Measurements from ENCODE around the gene NUP98. TPM values are rescaled to one million over a fixed set of nuclear protein-coding genes. Genes with fewer than 3 reads are reported as not detected.

NUP98 gene
- total RNA-seq, 1 experiment from 2014 or later: 82.4 TPM

DNA sequence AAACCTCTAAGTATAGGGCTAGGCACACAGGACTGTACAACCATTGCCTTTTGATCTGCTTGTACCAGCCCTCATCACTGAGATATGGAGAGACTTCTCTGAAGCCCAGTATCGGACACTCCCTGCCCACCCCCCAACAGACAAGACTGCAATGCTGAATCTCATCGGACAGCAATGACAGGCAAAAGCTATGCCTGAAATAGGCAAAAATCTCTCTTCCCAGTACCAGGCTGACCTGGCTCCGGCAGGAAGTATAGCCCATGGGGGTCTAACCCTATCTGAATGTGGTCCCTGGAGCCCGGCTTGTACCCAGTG lies 37.0 kb upstream of the NUP98 start:
- no peaks in the 10 kb centered on the region for H3K36me3 ChIP-seq (ENCODE audit: insufficient read depth, low read length, poor library complexity, severe bottlenecking)
- no peak overlapping the region for H3K27ac ChIP-seq (ENCODE audit: low read depth, low read length, poor library complexity, severe bottlenecking)
- no peaks in the 10 kb centered on the region for H3K4me1 ChIP-seq (ENCODE audit: insufficient read depth, low read length, poor library complexity, severe bottlenecking)
- no peak for DNase-seq (ENCODE audit: low spot score)
- H3K27me3 ChIP-seq (replicated peaks; ENCODE audit: insufficient read depth, low read depth, low read length, poor library complexity): no peaks in the 10 kb centered on the region
- no peaks in the 10 kb centered on the region for H3K9me3 ChIP-seq (ENCODE audit: low read depth, low read length, poor library complexity, severe bottlenecking)
- ChIA-PET CTCF (no interaction called here), POLR2A (ENCODE audit: low non-redundant PET) (no interaction called here)
- intact Hi-C loops (cut with micrococcal nuclease; ENCODE audit: unreplicated experiment): no loop called here
- TF ChIP-seq, protein P1, sequence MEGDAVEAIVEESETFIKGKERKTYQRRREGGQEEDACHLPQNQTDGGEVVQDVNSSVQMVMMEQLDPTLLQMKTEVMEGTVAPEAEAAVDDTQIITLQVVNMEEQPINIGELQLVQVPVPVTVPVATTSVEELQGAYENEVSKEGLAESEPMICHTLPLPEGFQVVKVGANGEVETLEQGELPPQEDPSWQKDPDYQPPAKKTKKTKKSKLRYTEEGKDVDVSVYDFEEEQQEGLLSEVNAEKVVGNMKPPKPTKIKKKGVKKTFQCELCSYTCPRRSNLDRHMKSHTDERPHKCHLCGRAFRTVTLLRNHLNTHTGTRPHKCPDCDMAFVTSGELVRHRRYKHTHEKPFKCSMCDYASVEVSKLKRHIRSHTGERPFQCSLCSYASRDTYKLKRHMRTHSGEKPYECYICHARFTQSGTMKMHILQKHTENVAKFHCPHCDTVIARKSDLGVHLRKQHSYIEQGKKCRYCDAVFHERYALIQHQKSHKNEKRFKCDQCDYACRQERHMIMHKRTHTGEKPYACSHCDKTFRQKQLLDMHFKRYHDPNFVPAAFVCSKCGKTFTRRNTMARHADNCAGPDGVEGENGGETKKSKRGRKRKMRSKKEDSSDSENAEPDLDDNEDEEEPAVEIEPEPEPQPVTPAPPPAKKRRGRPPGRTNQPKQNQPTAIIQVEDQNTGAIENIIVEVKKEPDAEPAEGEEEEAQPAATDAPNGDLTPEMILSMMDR (conservative IDR thresholded peaks at IDR 0.05; ENCODE audit: low read depth, low read length): no peak
- no peak for TF ChIP-seq EZH2 (IDR thresholded peaks at IDR 0.05; ENCODE audit: borderline replicate concordance, low read depth, low read length, poor library complexity, severe bottlenecking)
- no TSS peak for BruUV-seq (replicated peaks)
- H3K4me3 ChIP-seq (ENCODE audit: low read depth, low read length, poor library complexity, severe bottlenecking): no peak overlapping the region

DNA sequence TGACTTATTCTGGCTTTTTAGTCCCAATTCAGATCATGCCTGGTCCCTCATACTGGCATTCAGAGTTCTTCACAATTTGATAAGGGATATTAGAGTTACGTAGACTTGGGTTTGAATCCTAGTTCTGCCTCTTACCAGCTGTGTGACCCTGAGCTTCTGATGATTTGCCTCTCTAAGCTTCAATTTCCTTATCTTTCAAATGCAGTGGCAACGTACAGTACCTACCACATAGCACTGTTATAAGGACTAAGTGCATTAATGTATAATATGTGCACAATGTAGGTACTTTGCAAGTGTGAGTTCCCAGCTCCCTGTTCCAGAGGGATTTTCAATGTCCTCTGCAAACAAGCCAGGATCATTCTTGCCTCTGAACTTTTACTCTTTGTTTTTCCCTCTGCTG lies 36.1 kb upstream of the NUP98 start:
- intact Hi-C loops (cut with micrococcal nuclease; ENCODE audit: unreplicated experiment): no loop called here
- CTCF ChIA-PET: no interaction called here
- POLR2A ChIA-PET (ENCODE audit: low non-redundant PET): no interaction called here
- no peaks in the 10 kb centered on the region for H3K9me3 ChIP-seq (ENCODE audit: low read depth, low read length, poor library complexity, severe bottlenecking)
- no peaks in the 10 kb centered on the region for H3K36me3 ChIP-seq (ENCODE audit: insufficient read depth, low read length, poor library complexity, severe bottlenecking)
- no peaks in the 10 kb centered on the region for H3K4me1 ChIP-seq (ENCODE audit: insufficient read depth, low read length, poor library complexity, severe bottlenecking)
- no peak for DNase-seq (ENCODE audit: low spot score)
- H3K27ac ChIP-seq (ENCODE audit: low read depth, low read length, poor library complexity, severe bottlenecking): no peak overlapping the region
- no TSS peak for BruUV-seq (replicated peaks)
- no peak overlapping the region for H3K4me3 ChIP-seq (ENCODE audit: low read depth, low read length, poor library complexity, severe bottlenecking)
- no peak for TF ChIP-seq EZH2 (IDR thresholded peaks at IDR 0.05; ENCODE audit: borderline replicate concordance, low read depth, low read length, poor library complexity, severe bottlenecking)
- TF ChIP-seq, protein P1 (conservative IDR thresholded peaks at IDR 0.05; ENCODE audit: low read depth, low read length): no peak
- H3K27me3 ChIP-seq (replicated peaks; ENCODE audit: insufficient read depth, low read depth, low read length, poor library complexity): no peaks in the 10 kb centered on the region

DNA sequence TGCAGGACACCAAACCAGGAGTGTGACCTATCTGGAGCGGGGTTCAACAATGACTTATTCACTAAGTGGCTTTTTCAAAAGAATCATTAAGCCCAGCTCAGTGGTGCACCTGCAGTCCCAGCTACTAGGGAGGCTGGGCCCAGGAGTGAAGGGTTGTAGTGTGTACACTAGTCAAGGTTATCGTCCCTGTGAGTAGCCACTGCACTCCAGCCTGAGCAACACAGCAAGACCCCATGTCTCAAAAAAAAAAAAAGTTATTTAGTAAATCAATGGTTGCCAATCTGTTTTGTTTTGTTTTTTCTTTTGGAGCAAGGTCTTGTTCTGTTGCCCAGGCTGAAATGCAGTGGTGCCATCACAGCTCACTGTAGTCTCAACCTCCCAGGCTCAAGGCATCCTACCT lies 35.5 kb upstream of the NUP98 start:
- H3K36me3 ChIP-seq (ENCODE audit: insufficient read depth, low read length, poor library complexity, severe bottlenecking): peaks cover 1% of the 10 kb centered on the region
- ChIA-PET POLR2A (ENCODE audit: low non-redundant PET) (no interaction called here), CTCF (no interaction called here)
- intact Hi-C loops (cut with micrococcal nuclease; ENCODE audit: unreplicated experiment): no loop called here
- DNase-seq (ENCODE audit: low spot score): no peak
- H3K4me1 ChIP-seq (ENCODE audit: insufficient read depth, low read length, poor library complexity, severe bottlenecking): no peaks in the 10 kb centered on the region
- no peak for TF ChIP-seq EZH2 (IDR thresholded peaks at IDR 0.05; ENCODE audit: borderline replicate concordance, low read depth, low read length, poor library complexity, severe bottlenecking)
- TF ChIP-seq, protein P1 (conservative IDR thresholded peaks at IDR 0.05; ENCODE audit: low read depth, low read length): no peak
- no TSS peak for BruUV-seq (replicated peaks)
- H3K4me3 ChIP-seq (ENCODE audit: low read depth, low read length, poor library complexity, severe bottlenecking): no peak overlapping the region
- H3K27ac ChIP-seq (ENCODE audit: low read depth, low read length, poor library complexity, severe bottlenecking): no peak overlapping the region
- no peaks in the 10 kb centered on the region for H3K27me3 ChIP-seq (replicated peaks; ENCODE audit: insufficient read depth, low read depth, low read length, poor library complexity)
- H3K9me3 ChIP-seq (ENCODE audit: low read depth, low read length, poor library complexity, severe bottlenecking): no peaks in the 10 kb centered on the region

All from A673 (cell line).